T47D (cell line): ENCODE data around the gene LRRC25.

Experiments
- DNase-seq, 2 experiments: peaks; one replicate each; pipeline versions ENCODE4 v3.0.0 to v3.0.0-alpha.2; 2011 to 2012; ENCODE audit warnings: low read depth in 1 of 2, low spot score in 1 of 2
- JUND ChIP-seq: IDR thresholded peaks from 2 replicates; pipeline ENCODE4 v1.6.1; 2012; ENCODE audit warnings: low read depth
- in situ Hi-C: cut with HindIII; loops from 2 replicates; pipeline ENCODE4 v1.10.0; 2016; ENCODE audit warnings: low sequenced_read_pairs, low pct_unique_long_range_greater_than_20kb

Gene LRRC25

DNA sequence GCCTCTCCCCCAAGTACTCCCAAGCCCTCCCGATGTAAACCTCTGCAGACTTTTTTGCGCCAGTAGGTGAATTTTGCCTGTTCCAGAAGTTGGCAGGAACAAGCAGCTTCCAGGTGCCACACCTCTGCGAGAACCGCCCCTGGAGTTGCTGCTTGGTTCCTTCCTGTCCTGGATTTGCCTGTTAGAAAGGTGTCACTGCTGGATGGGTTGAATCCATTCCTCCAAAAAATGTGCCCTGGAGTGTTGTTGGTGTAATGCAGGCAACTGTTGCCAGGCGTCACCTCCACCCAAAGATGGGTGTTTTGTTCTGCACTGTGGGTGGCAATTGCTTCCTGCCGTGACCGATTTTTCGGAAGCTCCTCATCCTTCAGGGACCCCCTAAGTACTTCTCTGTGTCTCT lies 51.3 kb downstream of the LRRC25 start:
- no peak for TF ChIP-seq JUND
- in situ Hi-C loops: no loop called here
- DNase-seq: peak in 1 of 2 experiments; percentile 20

DNA sequence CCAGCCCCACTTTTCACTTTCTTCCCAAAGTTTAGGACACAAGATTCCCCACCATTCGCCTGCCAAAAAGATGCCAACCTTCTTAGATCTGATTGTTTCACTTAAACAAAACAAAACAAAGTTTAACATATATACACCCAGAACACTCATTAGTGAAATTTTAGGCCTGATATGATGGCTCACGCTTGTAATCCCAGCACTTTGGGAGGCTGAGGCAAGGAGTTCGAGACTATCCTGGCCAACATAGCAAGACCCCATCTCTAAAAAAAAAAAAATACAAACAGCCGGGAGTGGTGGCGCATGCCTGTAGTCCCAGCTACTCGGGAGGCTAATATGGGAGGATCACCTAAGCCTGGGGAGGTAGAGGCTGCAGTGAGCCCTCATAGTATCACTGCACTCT lies 52.1 kb downstream of the LRRC25 start:
- no peak for DNase-seq
- in situ Hi-C loops: no loop called here
- no peak for TF ChIP-seq JUND

DNA sequence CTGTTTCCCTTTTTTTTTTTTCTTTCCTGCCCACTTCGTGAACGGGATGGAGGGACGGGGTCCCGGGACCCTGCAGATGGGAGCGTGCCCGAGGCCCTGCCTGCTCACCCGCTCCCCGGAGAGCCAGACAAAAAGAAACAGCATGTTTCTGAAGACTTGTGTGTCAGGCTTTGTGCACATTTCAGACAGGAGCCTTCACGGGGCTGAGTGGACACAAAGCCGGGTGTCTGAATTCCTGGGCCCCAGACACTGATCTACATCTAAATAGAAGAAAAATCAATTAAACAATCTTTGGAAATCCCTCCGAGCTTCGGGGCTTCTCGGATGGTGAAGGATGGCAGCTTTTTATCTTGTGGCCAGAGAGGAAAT lies 52.9 kb downstream of the LRRC25 start:
- TF ChIP-seq JUND: no peak
- in situ Hi-C loops: no loop called here

DNA sequence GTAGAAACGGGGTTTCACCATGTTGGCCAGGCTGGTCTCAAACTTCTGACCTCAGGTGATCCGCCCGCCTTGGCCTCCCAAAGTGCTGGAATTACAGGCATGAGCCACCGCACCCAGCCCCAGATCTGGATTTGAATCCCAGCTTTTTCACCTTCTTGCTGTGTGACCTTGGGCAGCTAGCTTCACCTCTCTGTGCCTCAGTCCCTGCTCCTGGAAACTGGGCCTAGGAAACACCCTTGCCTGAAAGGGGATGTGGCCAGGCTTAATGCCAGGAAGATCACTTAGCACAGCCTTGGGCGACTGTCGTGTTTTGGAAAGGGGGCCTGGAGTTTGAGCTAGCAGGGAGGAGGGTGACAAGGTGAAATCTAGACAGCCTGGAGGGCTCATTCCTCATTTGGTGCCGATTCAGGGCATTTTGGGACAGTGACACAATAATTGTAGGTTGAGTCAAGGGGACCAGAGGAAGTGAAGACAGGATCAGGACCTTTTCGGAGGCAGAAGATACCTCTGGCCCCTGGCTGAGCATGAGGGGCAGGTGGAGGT lies 55.3 kb downstream of the LRRC25 start:
- DNase-seq: no peak
- TF ChIP-seq JUND: no peak
- in situ Hi-C loops: no loop called here

More for the DNA sequence above, 52.9 kb downstream of the LRRC25 start:
- DNase-seq: no peak
